ENCODE results near the gene DUSP3.

- no peak for TF ChIP-seq CTCF (IDR thresholded peaks at IDR 0.05)
- TF ChIP-seq POLR2A (IDR thresholded peaks at IDR 0.05) = no peak
These were observed 45.8 kb downstream of the DUSP3 start for GRCh38 chr17:43732958-43733357.

All from right lobe of liver (tissue), 4 donors.